HG03280 (cell line): ENCODE data around the gene SCNN1B.
A peak's percentile ranks its signal among the peaks of the same experiment; 100 is the strongest.
"Not testable (repeated sequence)": the region's sequence is repeated elsewhere in the genome, so short reads cannot be mapped to it uniquely, and the experiment has no call there.

Experiments
- ATAC-seq: cut with Tn5 transposase; IDR thresholded peaks from one replicate; pipeline ENCODE4 v1.9.1; 2021; ENCODE audit warnings: mild to moderate bottlenecking, moderate library complexity; ENCODE audit not compliant: unreplicated experiment

The SCNN1B gene

GRCh38 chr16:23288209-23288608 lies 13.9 kb upstream of the SCNN1B start:
- ATAC-seq: no peak

- no peak for ATAC-seq
Observed at GRCh38 chr16:23288726-23289512, 13.2 kb upstream of the SCNN1B start.

- ATAC-seq: no peak
Observed at GRCh38 chr16:23290189-23291062, 11.7 kb upstream of the SCNN1B start.

- ATAC-seq: peak; percentile 77
Observed at GRCh38 chr16:23293016-23293415, 9.1 kb upstream of the SCNN1B start.

- ATAC-seq: no peak
Observed at GRCh38 chr16:23294260-23294659, 7.8 kb upstream of the SCNN1B start.

GRCh38 chr16:23296994-23297393 lies 5.1 kb upstream of the SCNN1B start:
- no peak for ATAC-seq

- no peak for ATAC-seq
Observed at GRCh38 chr16:23298290-23298915, 3.7 kb upstream of the SCNN1B start.

GRCh38 chr16:23299815-23300214 lies 2.3 kb upstream of the SCNN1B start:
- not testable (repeated sequence) for ATAC-seq

- no peak for ATAC-seq
Observed at GRCh38 chr16:23301251-23302044, 654 bp upstream of the SCNN1B start.

- no peak for ATAC-seq
Observed at GRCh38 chr16:23303685-23304084, 1.6 kb downstream of the SCNN1B start.

GRCh38 chr16:23304620-23305019 lies 2.5 kb downstream of the SCNN1B start:
- ATAC-seq: no peak

- ATAC-seq: no peak
Observed at GRCh38 chr16:23306199-23307100, 4.3 kb downstream of the SCNN1B start.

GRCh38 chr16:23310217-23310616 lies 8.1 kb downstream of the SCNN1B start:
- no peak for ATAC-seq

- ATAC-seq: no peak
Observed at GRCh38 chr16:23310744-23311143, 8.6 kb downstream of the SCNN1B start.

- no peak for ATAC-seq
Observed at GRCh38 chr16:23316232-23316631, 14.1 kb downstream of the SCNN1B start.

GRCh38 chr16:23316634-23317265 lies 14.6 kb downstream of the SCNN1B start:
- no peak for ATAC-seq

GRCh38 chr16:23317266-23317661 lies 15.2 kb downstream of the SCNN1B start:
- no peak for ATAC-seq

- ATAC-seq: no peak
Observed at GRCh38 chr16:23317751-23318150, 15.6 kb downstream of the SCNN1B start.

- ATAC-seq: no peak
Observed at GRCh38 chr16:23318639-23319038, 16.5 kb downstream of the SCNN1B start.
